IMR-90 (cell line): ENCODE results near the gene TNFRSF18.

Experiments used
- CTCF ChIP-seq: conservative IDR thresholded peaks from 2 replicates; pipeline ENCODE4 v1.5.1; 2012; ENCODE audit warnings: mild to moderate bottlenecking, low read depth, low read length, improper control_type of control experiment
- FOS ChIP-seq: fragments of 150-350 bp; IDR thresholded peaks from 2 replicates; pipeline ENCODE4 v1.6.1; 2016; ENCODE audit warnings: low read depth, low read length
- POLR2A ChIP-seq: IDR thresholded peaks from 2 replicates; pipeline ENCODE4 v1.6.1; 2012; ENCODE audit warnings: mild to moderate bottlenecking, low read depth, low read length
- RAD21 ChIP-seq: IDR thresholded peaks from 2 replicates; pipeline ENCODE4 v1.6.1; 2012; ENCODE audit warnings: low read length, improper control_type of control experiment
- USF2 ChIP-seq: fragments of 150-350 bp; IDR thresholded peaks from 2 replicates; pipeline ENCODE4 v1.6.1; 2017; ENCODE audit warnings: mild to moderate bottlenecking, antibody characterized with exemption, low read length, low read depth

GRCh38 chr1:1213345-1214265 lies 7.2 kb upstream of the TNFRSF18 start, which contains the start of gene TNFRSF4:
- TF ChIP-seq CTCF (no peak), POLR2A (no peak), USF2 (no peak), FOS (no peak), RAD21 (no peak)
